8988T (cell line): ENCODE measurements around the gene DPH3.

Experiments used
- DNase-seq: peaks from one replicate; pipeline ENCODE4 v3.0.0; 2011

DPH3 gene

DNA sequence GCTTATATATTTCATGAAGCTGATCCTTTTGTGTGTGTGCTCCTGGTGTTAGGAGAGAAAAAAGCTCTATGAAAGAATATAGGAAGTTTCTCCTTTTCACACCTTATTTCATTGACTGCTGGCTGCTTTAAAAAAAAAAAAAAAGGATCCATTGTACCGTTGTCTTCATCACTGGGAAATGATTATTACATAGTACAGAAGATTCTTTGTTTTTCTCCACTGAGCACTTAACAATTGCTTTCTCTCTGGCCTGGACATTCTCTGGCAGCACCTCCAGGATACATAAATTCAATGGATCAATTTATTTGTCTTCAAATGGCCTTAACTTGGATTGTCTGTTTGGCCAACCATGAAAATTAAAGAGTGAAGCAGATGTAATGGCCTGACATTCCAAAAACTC is 37.2 kb downstream of the DPH3 start:
- no peak for DNase-seq

DNA sequence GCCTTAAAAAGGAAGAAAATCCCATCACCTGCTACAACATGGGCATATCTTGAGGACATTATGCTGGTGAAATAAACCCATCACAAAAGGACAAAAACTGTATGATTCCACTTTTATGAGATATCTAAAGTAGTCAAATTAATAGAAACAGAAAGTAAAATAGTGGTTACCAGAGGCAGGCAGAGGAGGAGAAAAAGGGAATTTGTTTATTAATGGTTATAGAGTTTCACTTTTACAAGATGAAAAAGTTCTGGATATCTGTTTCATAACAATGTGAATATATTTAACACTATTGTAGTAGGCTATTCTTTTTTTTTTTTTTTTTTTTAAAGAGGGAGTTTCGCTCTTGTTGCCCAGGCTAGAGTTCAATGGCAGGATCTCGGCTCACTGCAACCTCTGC is 40.4 kb downstream of the DPH3 start:
- no peak for DNase-seq

DNA sequence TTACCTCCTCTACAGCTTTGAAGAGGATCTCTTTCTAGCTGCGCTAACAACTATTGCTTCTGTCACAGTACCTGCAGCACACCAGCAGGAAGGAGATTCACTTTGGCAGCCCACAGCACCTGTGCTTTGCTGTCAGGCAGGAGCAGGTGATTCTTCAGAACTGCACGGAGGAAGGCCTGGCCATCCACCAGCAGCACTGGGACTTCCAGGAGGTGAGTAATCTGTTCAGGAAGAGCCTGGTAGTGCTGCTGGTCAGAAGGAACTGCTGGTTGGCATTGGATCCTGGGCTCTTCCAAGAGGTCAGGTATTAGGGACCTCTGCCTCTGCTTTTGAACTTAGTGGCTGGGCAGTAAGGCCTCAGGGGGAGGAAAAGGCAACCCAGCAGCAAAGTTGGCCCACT is 42.2 kb downstream of the DPH3 start:
- DNase-seq, result no peak

DNA sequence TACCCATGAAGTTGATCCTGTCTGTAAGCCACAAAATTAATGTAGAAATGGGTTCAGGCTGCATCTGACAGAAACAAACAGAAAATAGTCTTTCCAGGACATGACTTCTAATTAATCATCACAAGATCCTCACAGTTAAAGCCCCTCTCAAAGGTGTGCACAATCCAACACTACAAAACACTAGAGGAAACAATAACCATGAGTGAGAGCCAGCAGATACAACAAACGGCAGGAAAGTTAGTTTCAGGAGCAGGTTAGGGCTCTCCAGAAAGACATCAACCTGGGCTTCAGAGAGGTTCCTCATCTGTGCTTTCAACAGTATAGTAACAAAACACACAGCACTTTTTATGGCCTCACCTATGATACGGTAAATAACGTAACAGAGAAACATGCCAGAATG is 42.8 kb downstream of the DPH3 start:
- DNase-seq, result no peak

- DNase-seq, result no peak
Observed at GRCh38 chr3:16219777-16220176, 45.0 kb downstream of the DPH3 start.

GRCh38 chr3:16216373-16216935 is 48.3 kb downstream of the DPH3 start:
- DNase-seq, result no peak

DNA sequence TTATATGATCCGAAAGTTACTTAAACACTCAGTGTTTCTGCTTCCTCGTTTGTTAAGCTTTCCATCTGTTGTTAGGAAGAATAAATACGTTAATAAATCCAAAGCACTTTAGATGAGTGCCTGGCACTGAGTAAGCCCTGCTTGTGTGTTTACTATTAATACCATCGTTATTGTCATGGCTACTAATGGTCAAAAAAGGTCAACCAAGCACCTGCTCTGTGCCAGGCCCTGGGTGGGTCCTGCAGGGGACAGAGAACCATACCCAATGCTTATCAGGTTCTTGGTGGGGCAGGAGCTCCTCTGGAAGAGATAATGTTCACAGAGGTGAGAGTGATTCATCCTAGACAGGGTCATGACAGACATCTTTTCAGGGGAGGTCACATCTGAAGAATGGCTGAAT is 50.4 kb downstream of the DPH3 start:
- DNase-seq, result no peak

DNA sequence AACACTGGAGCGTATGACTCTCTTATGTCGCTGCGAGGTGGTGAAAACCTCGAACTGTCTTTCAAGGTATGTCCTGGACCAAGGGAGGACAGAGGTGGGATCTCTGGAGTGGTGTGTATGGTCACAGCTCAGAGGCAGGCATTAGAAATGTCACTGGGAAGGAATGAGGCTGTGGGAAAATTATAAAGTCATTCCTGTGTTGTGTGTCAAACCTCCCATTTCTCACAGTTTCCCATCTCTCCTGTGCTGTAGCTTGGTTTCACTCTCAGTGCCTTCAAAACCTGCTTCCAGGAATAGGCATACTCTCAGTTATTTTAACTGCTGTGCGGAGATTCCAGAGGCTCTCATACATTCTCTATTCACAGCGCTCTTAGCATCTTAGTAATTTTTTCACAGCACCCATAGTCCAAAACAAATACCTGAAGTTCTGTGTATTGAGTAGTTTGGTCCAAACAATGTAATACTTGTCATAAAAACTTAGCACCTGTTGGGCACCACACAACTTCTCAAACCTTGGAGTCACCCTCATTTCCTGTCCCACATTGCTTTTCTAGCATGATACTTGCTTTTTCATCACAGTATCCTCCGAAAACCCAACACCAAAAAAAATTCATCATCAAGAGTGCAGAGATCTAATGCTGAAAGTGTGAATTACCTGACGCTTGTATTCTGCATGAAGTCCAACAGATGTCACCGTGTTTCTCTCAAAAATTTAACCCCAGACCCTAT is 53.4 kb downstream of the DPH3 start:
- no peak for DNase-seq
